Smooth muscle cell (in vitro differentiated cells): Measurements from ENCODE around the gene MRPS18B. TPM values are rescaled to one million over a fixed set of nuclear protein-coding genes. Genes with fewer than 3 reads are reported as not detected.
A peak's percentile ranks its signal among the peaks of the same experiment; 100 is the strongest.

ENCODE experiments used
- DNase-seq: peaks from one replicate; lab custom pipeline; 2025; ENCODE audit not compliant: unreplicated experiment; lab: John Stamatoyannopoulos, UW
- H2AFZ ChIP-seq: fragments of 200-600 bp; sonication (generic); 2 replicates; pipeline ENCODE4 v1.6.0; 2016; ENCODE audit warnings: antibody characterized with exemption, low read depth, mild to moderate bottlenecking
- H3F3A ChIP-seq: fragments of 200-600 bp; sonication (generic); 2 replicates; pipeline ENCODE4 v1.6.0; 2017; ENCODE audit warnings: antibody characterized with exemption, low read depth
- H3K27ac ChIP-seq: fragments of 200-600 bp; sonication (generic); 2 replicates; pipeline ENCODE4 v1.5.1; 2016; ENCODE audit warnings: low read depth, mild to moderate bottlenecking
- H3K27me3 ChIP-seq: fragments of 200-600 bp; sonication (generic); 2 replicates; pipeline ENCODE4 v1.6.1; 2016; ENCODE audit warnings: low read depth, mild to moderate bottlenecking
- H3K36me3 ChIP-seq: fragments of 200-600 bp; sonication (generic); 2 replicates; pipeline ENCODE4 v1.5.1; 2016; ENCODE audit warnings: low read depth
- H3K4me1 ChIP-seq: fragments of 200-600 bp; sonication (generic); 2 replicates; pipeline ENCODE4 v1.5.1; 2016; ENCODE audit warnings: low read depth
- H3K4me2 ChIP-seq: fragments of 200-600 bp; sonication (generic); 2 replicates; pipeline ENCODE4 v1.6.0; 2016; ENCODE audit warnings: mild to moderate bottlenecking
- H3K4me3 ChIP-seq: fragments of 200-600 bp; sonication (generic); 2 replicates; pipeline ENCODE4 v1.5.1; 2016; ENCODE audit warnings: mild to moderate bottlenecking
- H3K79me2 ChIP-seq: fragments of 200-600 bp; sonication (generic); 2 replicates; pipeline ENCODE4 v1.6.0; 2016; ENCODE audit warnings: low read depth, mild to moderate bottlenecking
- H3K9ac ChIP-seq: fragments of 200-600 bp; sonication (generic); 2 replicates; pipeline ENCODE4 v1.6.0; 2016; ENCODE audit warnings: low read depth
- H3K9me3 ChIP-seq: fragments of 200-600 bp; sonication (generic); replicated peaks from 2 replicates; pipeline ENCODE4 v1.5.1; 2016; ENCODE audit warnings: low read depth
- H4K20me1 ChIP-seq: fragments of 200-600 bp; sonication (generic); 2 replicates; pipeline ENCODE4 v1.6.0; 2016; ENCODE audit warnings: low read depth
- CTCF ChIP-seq: fragments of 200-600 bp; sonication (generic); IDR thresholded peaks from 2 replicates; pipeline ENCODE4 v1.5.1; 2017; ENCODE audit warnings: borderline replicate concordance, mild to moderate bottlenecking, antibody characterized with exemption; ENCODE audit not compliant: insufficient read depth, poor library complexity, severe bottlenecking
- WGBS: methylation state at CpG from one replicate; pipeline ENCODE4 v1.1.7; 2016; ENCODE audit warnings: low lambda C conversion rate; 5-methylcytosine and 5-hydroxymethylcytosine counted together
- polyA plus RNA-seq: library from polyadenylated mRNA; unstranded; fragments of >200 nt; fragmentation: Nextera tagmentation; extraction: Ambion mirVana; gene quantifications from 2 replicates; pipeline ENCODE4 v1.2.1, GENCODE V29; 2016
- total RNA-seq: library from RNA; depleted of rRNA; stranded (reverse); fragments of >200 nt; gene quantifications from 2 replicates; pipeline ENCODE4 v1.2.3, GENCODE V29; 2014

MRPS18B gene
- total and polyA plus RNA-seq, 2 experiments from 2014 or later = 53.2 to 70.0 TPM

- Histone ChIP-seq H3K27ac (peak overlapping the region; percentile 44), H3K36me3 (no peaks in the 10 kb centered on the region), H3K9me3 (no peaks in the 10 kb centered on the region), H3K27me3 (no peaks in the 10 kb centered on the region), H3K4me1 (peaks cover 7% of the 10 kb centered on the region), H4K20me1 (no peaks in the 10 kb centered on the region), H3F3A (no peaks in the 10 kb centered on the region), H3K9ac (no peak overlapping the region), H2AFZ (no peak overlapping the region), H3K79me2 (no peaks in the 10 kb centered on the region), H3K4me2 (no peak overlapping the region), H3K4me3 (peak overlapping the region; percentile 93)
- TF ChIP-seq CTCF = no peak
- WGBS = 86% methylated on average over 1 of the region's 1 CpG
- DNase-seq = no peak
Observed at GRCh38 chr6:30645989-30646388, 28.3 kb downstream of the MRPS18B start.

GRCh38 chr6:30646450-30647241 lies 29.0 kb downstream of the MRPS18B start, which contains the start of gene C6orf136:
Gene C6orf136 (plus strand): TSS chr6:30647133. CDS start chr6:30647232, 99 bp downstream.
- TF ChIP-seq CTCF = no peak
- Histone ChIP-seq H3K4me1 (peaks cover 7% of the 10 kb centered on the region), H3K9ac (peak within 1 kb of the TSS; percentile 78), H2AFZ (peak within 1 kb of the TSS; percentile 88), H3K79me2 (no peaks in the 10 kb centered on the region), H3K4me2 (peak within 1 kb of the TSS; percentile 96), H4K20me1 (no peaks in the 10 kb centered on the region), H3F3A (no peaks in the 10 kb centered on the region), H3K27ac (peak within 1 kb of the TSS; percentile 44), H3K36me3 (peaks cover 1% of the 10 kb centered on the region), H3K9me3 (no peaks in the 10 kb centered on the region), H3K27me3 (no peaks in the 10 kb centered on the region), H3K4me3 (peak within 1 kb of the TSS; percentile 93)
- DNase-seq = peak; percentile 80
- WGBS = 13% methylated on average over 35 of the region's 37 CpGs

GRCh38 chr6:30647242-30648116 lies 29.8 kb downstream of the MRPS18B start:
- H2AFZ ChIP-seq = peak overlapping the region; percentile 88
- WGBS = 1% methylated on average over 76 of the region's 78 CpGs
- peak overlapping the region; percentile 93 for H3K4me3 ChIP-seq
- peaks cover 7% of the 10 kb centered on the region for H3K4me1 ChIP-seq
- no peaks in the 10 kb centered on the region for H3K27me3 ChIP-seq
- no peak for TF ChIP-seq CTCF
- peak overlapping the region; percentile 96 for H3K4me2 ChIP-seq
- H3K36me3 ChIP-seq = peaks cover 4% of the 10 kb centered on the region
- peak; percentile 51 for DNase-seq
- H3K27ac ChIP-seq = peak overlapping the region; percentile 40
- no peaks in the 10 kb centered on the region for H4K20me1 ChIP-seq
- H3K79me2 ChIP-seq = no peaks in the 10 kb centered on the region
- H3K9me3 ChIP-seq = no peaks in the 10 kb centered on the region
- peak overlapping the region; percentile 78 for H3K9ac ChIP-seq
- no peaks in the 10 kb centered on the region for H3F3A ChIP-seq
